GM23338 (cell line): ENCODE results near the gene MAGI1. TPM values are rescaled to one million over a fixed set of nuclear protein-coding genes. Genes with fewer than 3 reads are reported as not detected.

Source experiments
- ATAC-seq: fragments of 200-7000 bp; cut with Tn5 transposase; 3 replicates; pipeline ENCODE4 v1.9.1; 2020
- DNase-seq: peaks from one replicate; pipeline ENCODE4 v3.0.0-alpha.2; 2015; ENCODE audit warnings: low spot score
- H2AFZ ChIP-seq: fragments of 200-600 bp; sonication (generic); 2 replicates; pipeline ENCODE4 v1.8.0; 2016; ENCODE audit warnings: antibody characterized with exemption, mild to moderate bottlenecking, moderate library complexity
- H3F3A ChIP-seq: fragments of 200-600 bp; sonication (generic); replicated peaks from 2 replicates; pipeline ENCODE4 v1.8.0; 2017; ENCODE audit warnings: antibody characterized with exemption, mixed run types, low read depth
- H3K27ac ChIP-seq: fragments of 200-600 bp; sonication (generic); 2 replicates; pipeline ENCODE4 v1.6.1; 2016; ENCODE audit warnings: low read depth
- H3K27me3 ChIP-seq: fragments of 200-600 bp; sonication (generic); 2 replicates; pipeline ENCODE4 v1.8.0; 2016; ENCODE audit warnings: mild to moderate bottlenecking, mixed run types, moderate library complexity; ENCODE audit not compliant: insufficient read depth
- H3K36me3 ChIP-seq: fragments of 200-600 bp; sonication (generic); 2 replicates; pipeline ENCODE4 v1.8.0; 2016; ENCODE audit warnings: mild to moderate bottlenecking; ENCODE audit not compliant: insufficient read depth
- H3K4me1 ChIP-seq: fragments of 200-600 bp; sonication (generic); 2 replicates; pipeline ENCODE4 v1.8.0; 2016; ENCODE audit warnings: mild to moderate bottlenecking, moderate library complexity; ENCODE audit not compliant: insufficient read depth
- H3K4me2 ChIP-seq: fragments of 200-600 bp; sonication (generic); 2 replicates; pipeline ENCODE4 v1.7.1; 2017; ENCODE audit warnings: mixed run types
- H3K4me3 ChIP-seq: fragments of 200-600 bp; sonication (generic); 2 replicates; pipeline ENCODE4 v1.6.1; 2016; ENCODE audit warnings: mixed run types
- H3K79me2 ChIP-seq: fragments of 200-600 bp; sonication (generic); replicated peaks from 2 replicates; pipeline ENCODE4 v1.8.0; 2017; ENCODE audit warnings: mild to moderate bottlenecking; ENCODE audit not compliant: insufficient read depth
- H3K9me2 ChIP-seq: fragments of 200-600 bp; sonication (generic); 2 replicates; pipeline ENCODE4 v1.8.0; 2017; ENCODE audit not compliant: insufficient read depth
- H4K20me1 ChIP-seq: fragments of 200-600 bp; sonication (generic); replicated peaks from 2 replicates; pipeline ENCODE4 v1.8.0; 2017; ENCODE audit warnings: mild to moderate bottlenecking; ENCODE audit not compliant: insufficient read depth
- H3K27ac Mint-ChIP-seq: 2 replicates; pipeline ENCODE4 v1.8.0; 2020; ENCODE audit warnings: inconsistent platforms, mild to moderate bottlenecking, moderate library complexity, mixed read lengths
- H3K27me3 Mint-ChIP-seq: 3 replicates; pipeline ENCODE4 v1.8.0; 2022; ENCODE audit warnings: low read depth, mild to moderate bottlenecking, moderate library complexity, mixed read lengths, inconsistent platforms; ENCODE audit not compliant: insufficient read depth, poor library complexity
- H3K36me3 Mint-ChIP-seq: 3 replicates; pipeline ENCODE4 v1.8.0; 2021; ENCODE audit warnings: low read depth, mild to moderate bottlenecking, inconsistent platforms, moderate library complexity, mixed read lengths
- H3K4me1 Mint-ChIP-seq: 3 replicates; pipeline ENCODE4 v1.8.0; 2020; ENCODE audit warnings: mild to moderate bottlenecking, inconsistent platforms, mixed read lengths
- H3K4me3 Mint-ChIP-seq: 3 replicates; pipeline ENCODE4 v1.8.0; 2021; ENCODE audit warnings: moderate library complexity, mild to moderate bottlenecking, inconsistent platforms, mixed read lengths
- H3K9me3 Mint-ChIP-seq: 3 replicates; pipeline ENCODE4 v1.8.0; 2020; ENCODE audit warnings: moderate library complexity, mild to moderate bottlenecking, inconsistent platforms, mixed read lengths
- CREB1 ChIP-seq: fragments of 250-450 bp; sonication (Bioruptor Pico); IDR thresholded peaks from 2 replicates; pipeline ENCODE4 v1.5.0; 2020; ENCODE audit warnings: low read depth, mild to moderate bottlenecking, moderate library complexity
- CTCF ChIP-seq, 2 experiments: fragments of 200-600 bp in 1 of 2; sonication (generic) in 1 of 2; conservative IDR thresholded peaks; 2 replicates each; pipeline versions ENCODE4 v1.5.1 to v1.6.1; 2016 to 2017; ENCODE audit warnings: antibody characterized with exemption in 2 of 2, low read depth in 2 of 2, mild to moderate bottlenecking in 2 of 2, moderate library complexity in 1 of 2
- ETS1 ChIP-seq: IDR thresholded peaks from 2 replicates; pipeline ENCODE4 v1.6.1; 2016; ENCODE audit warnings: antibody characterized with exemption
- EZH2 ChIP-seq: fragments of 200-600 bp; sonication (generic); IDR thresholded peaks from one replicate; pipeline ENCODE4 v1.8.0; 2017; ENCODE audit warnings: antibody characterized with exemption, mild to moderate bottlenecking, low read depth; ENCODE audit not compliant: unreplicated experiment
- EZH2phosphoT487 ChIP-seq: fragments of 200-600 bp; sonication (generic); IDR thresholded peaks from one replicate; pipeline ENCODE4 v1.8.1; 2018; ENCODE audit warnings: antibody characterized with exemption; ENCODE audit not compliant: unreplicated experiment
- JUNB ChIP-seq: IDR thresholded peaks from one replicate; pipeline ENCODE4 v1.6.1; 2016; ENCODE audit warnings: antibody characterized with exemption; ENCODE audit not compliant: unreplicated experiment
- NANOG ChIP-seq: IDR thresholded peaks from 2 replicates; pipeline ENCODE4 v1.6.1; 2016; ENCODE audit warnings: antibody characterized with exemption, borderline replicate concordance
- POLR2AphosphoS5 ChIP-seq: IDR thresholded peaks from 2 replicates; pipeline ENCODE4 v1.6.1; 2016; ENCODE audit warnings: antibody characterized with exemption, low read depth
- REST ChIP-seq: IDR thresholded peaks from one replicate; pipeline ENCODE4 v1.6.1; 2018; ENCODE audit warnings: antibody characterized with exemption; ENCODE audit not compliant: unreplicated experiment
- STAT1 ChIP-seq: IDR thresholded peaks from one replicate; pipeline ENCODE4 v1.6.1; 2016; ENCODE audit warnings: antibody characterized with exemption; ENCODE audit not compliant: unreplicated experiment
- ZNF114 ChIP-seq: fragments of 250-450 bp; sonication (Bioruptor Pico); IDR thresholded peaks from 2 replicates; pipeline ENCODE4 v1.5.0; 2020; ENCODE audit warnings: mild to moderate bottlenecking, moderate library complexity
- ZNF331 ChIP-seq: fragments of 250-450 bp; sonication (Bioruptor Pico); IDR thresholded peaks from 2 replicates; pipeline ENCODE4 v1.5.0; 2020; ENCODE audit warnings: low read depth, mild to moderate bottlenecking, moderate library complexity
- ZNF462 ChIP-seq: fragments of 250-450 bp; sonication (Bioruptor Pico); IDR thresholded peaks from 2 replicates; pipeline ENCODE4 v1.5.0; 2020; ENCODE audit warnings: mild to moderate bottlenecking, moderate library complexity
- polyA plus RNA-seq: library from polyadenylated mRNA; unstranded; fragments of >200 nt; fragmentation: Nextera tagmentation; extraction: Ambion mirVana; gene quantifications from 2 replicates; pipeline ENCODE4 v1.2.1, GENCODE V29; 2016
- total RNA-seq: library from RNA; depleted of rRNA; stranded (reverse); fragments of >200 nt; shearing (Covaris generic); gene quantifications from 2 replicates; pipeline ENCODE4 v1.2.3, GENCODE V29; 2014

The MAGI1 gene
- total and polyA plus RNA-seq, 2 experiments from 2014 or later: 27.4 to 71.2 TPM

- H3K36me3 ChIP-seq: peaks cover under 1% of the 10 kb centered on the region; the same call in 1 of the 2 replicates
- peaks cover 7% of the 10 kb centered on the region for H3K36me3 Mint-ChIP-seq
- peaks cover 14% of the 10 kb centered on the region for H3K9me3 Mint-ChIP-seq
- ATAC-seq: no peak
- peaks cover 5% of the 10 kb centered on the region for H3K27me3 Mint-ChIP-seq
- peaks cover 8% of the 10 kb centered on the region; the same call in 1 of the 2 replicates for H4K20me1 ChIP-seq
- H3F3A ChIP-seq: no peaks in the 10 kb centered on the region
- H3K27ac Mint-ChIP-seq: no peak overlapping the region
- TF ChIP-seq POLR2AphosphoS5 (no peak), EZH2 (no peak), JUNB (no peak), NANOG (no peak), CREB1 (CRISPR knock-in tag) (no peak), STAT1 (no peak), ZNF114 (no peak), ZNF462 (CRISPR knock-in tag) (no peak), ETS1 (no peak), CTCF (conservative IDR thresholded peaks at IDR 0.05; ENCODE audit: low read depth in 2 of 2) (no peak), EZH2phosphoT487 (no peak), ZNF331 (CRISPR knock-in tag) (no peak), REST (no peak)
- H3K4me3 Mint-ChIP-seq: no peak overlapping the region
- no peak overlapping the region for H2AFZ ChIP-seq
- H3K27me3 ChIP-seq: no peaks in the 10 kb centered on the region
- H3K4me2 ChIP-seq: no peak overlapping the region
- DNase-seq: no peak
- peaks cover 14% of the 10 kb centered on the region for H3K4me1 ChIP-seq
- no peak overlapping the region for H3K4me3 ChIP-seq
- H3K9me2 ChIP-seq: peaks cover 4% of the 10 kb centered on the region; the same call in 1 of the 2 replicates
- no peak overlapping the region for H3K27ac ChIP-seq
- peaks cover 93% of the 10 kb centered on the region for H3K79me2 ChIP-seq
- peaks cover 34% of the 10 kb centered on the region for H3K4me1 Mint-ChIP-seq
These were observed 116.3 kb downstream of the MAGI1 start for GRCh38 chr3:65922441-65922840.
